ENCODE data around the gene SYT3.

DNA sequence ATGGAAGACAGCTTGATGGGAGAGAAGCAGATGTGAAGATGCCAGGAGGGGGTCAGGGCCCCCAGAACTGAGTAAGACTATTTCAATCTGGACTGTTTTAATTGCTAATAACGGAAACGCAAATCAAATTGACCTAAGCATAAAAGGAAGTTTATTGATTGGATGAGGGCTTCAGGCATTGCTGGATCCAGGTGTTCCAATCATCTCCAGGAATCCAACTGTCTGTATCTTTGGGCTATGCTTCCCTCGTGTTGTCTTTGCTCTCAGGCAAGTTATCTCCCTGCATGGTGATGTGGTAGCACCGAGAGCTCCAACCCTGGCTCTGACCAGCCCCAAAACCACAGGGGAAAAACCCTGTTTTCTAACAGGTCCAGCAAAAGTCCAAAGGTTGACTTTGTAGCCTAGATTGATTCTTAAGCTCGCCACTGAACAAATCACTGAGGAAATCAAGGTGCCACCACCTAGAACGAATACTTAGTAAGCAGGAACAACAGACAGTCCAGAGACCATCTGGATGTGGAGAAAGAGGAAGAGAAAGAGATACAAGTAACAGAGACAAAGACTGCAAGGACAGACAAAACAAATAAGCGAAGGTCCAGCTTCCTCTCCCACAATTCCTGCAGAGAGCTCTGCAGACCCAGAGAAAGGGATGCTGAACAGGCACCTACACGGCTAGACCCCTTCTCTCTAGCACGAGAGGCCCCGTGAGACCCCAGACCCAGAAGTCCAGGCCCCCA is 8.4 kb upstream of the SYT3 start:
- TF ChIP-seq, protein P1, sequence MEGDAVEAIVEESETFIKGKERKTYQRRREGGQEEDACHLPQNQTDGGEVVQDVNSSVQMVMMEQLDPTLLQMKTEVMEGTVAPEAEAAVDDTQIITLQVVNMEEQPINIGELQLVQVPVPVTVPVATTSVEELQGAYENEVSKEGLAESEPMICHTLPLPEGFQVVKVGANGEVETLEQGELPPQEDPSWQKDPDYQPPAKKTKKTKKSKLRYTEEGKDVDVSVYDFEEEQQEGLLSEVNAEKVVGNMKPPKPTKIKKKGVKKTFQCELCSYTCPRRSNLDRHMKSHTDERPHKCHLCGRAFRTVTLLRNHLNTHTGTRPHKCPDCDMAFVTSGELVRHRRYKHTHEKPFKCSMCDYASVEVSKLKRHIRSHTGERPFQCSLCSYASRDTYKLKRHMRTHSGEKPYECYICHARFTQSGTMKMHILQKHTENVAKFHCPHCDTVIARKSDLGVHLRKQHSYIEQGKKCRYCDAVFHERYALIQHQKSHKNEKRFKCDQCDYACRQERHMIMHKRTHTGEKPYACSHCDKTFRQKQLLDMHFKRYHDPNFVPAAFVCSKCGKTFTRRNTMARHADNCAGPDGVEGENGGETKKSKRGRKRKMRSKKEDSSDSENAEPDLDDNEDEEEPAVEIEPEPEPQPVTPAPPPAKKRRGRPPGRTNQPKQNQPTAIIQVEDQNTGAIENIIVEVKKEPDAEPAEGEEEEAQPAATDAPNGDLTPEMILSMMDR (IDR thresholded peaks at IDR 0.05; ENCODE audit: low read depth, low read length, missing input control), result no peak
- TF ChIP-seq TAF1 (conservative IDR thresholded peaks at IDR 0.05) (no peak), RXRA (IDR thresholded peaks at IDR 0.05) (no peak), YY1 (IDR thresholded peaks at IDR 0.05) (no peak), GABPA (IDR thresholded peaks at IDR 0.05 in 1 of 2, conservative IDR thresholded peaks at IDR 0.05 in 1 of 2) (no peak), SP1 (IDR thresholded peaks at IDR 0.05) (no peak)
- TF ChIP-seq, protein P2, sequence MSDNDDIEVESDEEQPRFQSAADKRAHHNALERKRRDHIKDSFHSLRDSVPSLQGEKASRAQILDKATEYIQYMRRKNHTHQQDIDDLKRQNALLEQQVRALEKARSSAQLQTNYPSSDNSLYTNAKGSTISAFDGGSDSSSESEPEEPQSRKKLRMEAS (IDR thresholded peaks at IDR 0.05), result no peak
- TF ChIP-seq, protein P3, sequence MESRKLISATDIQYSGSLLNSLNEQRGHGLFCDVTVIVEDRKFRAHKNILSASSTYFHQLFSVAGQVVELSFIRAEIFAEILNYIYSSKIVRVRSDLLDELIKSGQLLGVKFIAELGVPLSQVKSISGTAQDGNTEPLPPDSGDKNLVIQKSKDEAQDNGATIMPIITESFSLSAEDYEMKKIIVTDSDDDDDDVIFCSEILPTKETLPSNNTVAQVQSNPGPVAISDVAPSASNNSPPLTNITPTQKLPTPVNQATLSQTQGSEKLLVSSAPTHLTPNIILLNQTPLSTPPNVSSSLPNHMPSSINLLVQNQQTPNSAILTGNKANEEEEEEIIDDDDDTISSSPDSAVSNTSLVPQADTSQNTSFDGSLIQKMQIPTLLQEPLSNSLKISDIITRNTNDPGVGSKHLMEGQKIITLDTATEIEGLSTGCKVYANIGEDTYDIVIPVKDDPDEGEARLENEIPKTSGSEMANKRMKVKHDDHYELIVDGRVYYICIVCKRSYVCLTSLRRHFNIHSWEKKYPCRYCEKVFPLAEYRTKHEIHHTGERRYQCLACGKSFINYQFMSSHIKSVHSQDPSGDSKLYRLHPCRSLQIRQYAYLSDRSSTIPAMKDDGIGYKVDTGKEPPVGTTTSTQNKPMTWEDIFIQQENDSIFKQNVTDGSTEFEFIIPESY (IDR thresholded peaks at IDR 0.05), result no peak
